Ishikawa (cell line): ENCODE measurements around the gene ASB13.

Experiments used
- CEBPB ChIP-seq: IDR thresholded peaks from 2 replicates; pipeline ENCODE4 v1.6.1; 2012
- CREB1 ChIP-seq: IDR thresholded peaks from 2 replicates; pipeline ENCODE4 v1.6.1; 2012; ENCODE audit warnings: low read depth
- EGR1 ChIP-seq: IDR thresholded peaks from 2 replicates; pipeline ENCODE4 v1.6.1; 2012
- EP300 ChIP-seq: IDR thresholded peaks from 2 replicates; pipeline ENCODE4 v1.6.1; 2012; ENCODE audit warnings: borderline replicate concordance
- FOXM1 ChIP-seq: IDR thresholded peaks from 2 replicates; pipeline ENCODE4 v1.6.1; 2012; ENCODE audit warnings: low read depth, borderline replicate concordance
- RAD21 ChIP-seq: IDR thresholded peaks from 2 replicates; pipeline ENCODE4 v1.6.1; 2012; ENCODE audit warnings: low read depth
- TCF12 ChIP-seq: IDR thresholded peaks from 2 replicates; pipeline ENCODE4 v1.6.1; 2012; ENCODE audit warnings: low read depth
- ZBTB7A ChIP-seq: IDR thresholded peaks from 2 replicates; pipeline ENCODE4 v1.6.1; 2012; ENCODE audit warnings: low read depth
- TF ChIP-seq, protein P1 (sequence below): IDR thresholded peaks from 2 replicates; pipeline ENCODE4 v1.6.1; 2012; ENCODE audit warnings: low read depth, mild to moderate bottlenecking
- TF ChIP-seq, protein P2 (sequence below): IDR thresholded peaks from 2 replicates; pipeline ENCODE4 v1.6.1; 2012

DNA sequence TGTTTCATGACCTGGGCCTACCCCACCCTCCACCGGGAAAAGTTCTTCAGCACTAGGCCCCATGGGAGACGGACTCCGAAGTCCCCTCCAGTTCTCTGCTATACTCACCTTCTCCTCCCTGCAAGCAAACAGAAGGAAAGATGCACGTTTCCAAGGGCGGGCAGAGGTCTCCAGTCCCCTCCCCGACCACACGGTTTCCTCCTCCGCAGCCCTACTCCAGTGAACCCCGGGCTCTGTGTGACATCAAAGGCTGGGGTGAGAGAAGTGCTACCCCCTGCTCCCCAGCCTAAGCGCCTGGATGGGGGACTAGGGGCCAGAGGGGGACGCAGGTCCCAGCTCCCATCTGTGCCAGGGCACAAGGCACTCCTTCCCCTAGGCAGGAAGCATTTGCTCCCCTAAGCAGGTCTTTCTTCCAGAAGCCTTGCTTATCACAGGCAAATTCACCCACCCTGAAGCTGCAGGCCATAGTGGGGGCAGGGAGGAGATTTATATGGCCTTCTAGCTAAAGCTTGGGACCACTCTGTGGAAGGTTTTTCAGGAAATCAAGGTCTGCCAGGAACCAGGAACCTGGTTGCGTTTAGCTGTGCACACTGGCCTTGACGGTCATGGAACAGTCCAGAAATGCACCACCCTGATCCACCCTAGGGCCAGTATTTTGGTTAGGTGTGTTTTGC, 52.8 kb downstream of the ASB13 start:
- TF ChIP-seq EGR1 (no peak), CEBPB (no peak), FOXM1 (no peak), ZBTB7A (no peak), EP300 (no peak), CREB1 (no peak), RAD21 (no peak), TCF12 (no peak)
- TF ChIP-seq, protein P1, sequence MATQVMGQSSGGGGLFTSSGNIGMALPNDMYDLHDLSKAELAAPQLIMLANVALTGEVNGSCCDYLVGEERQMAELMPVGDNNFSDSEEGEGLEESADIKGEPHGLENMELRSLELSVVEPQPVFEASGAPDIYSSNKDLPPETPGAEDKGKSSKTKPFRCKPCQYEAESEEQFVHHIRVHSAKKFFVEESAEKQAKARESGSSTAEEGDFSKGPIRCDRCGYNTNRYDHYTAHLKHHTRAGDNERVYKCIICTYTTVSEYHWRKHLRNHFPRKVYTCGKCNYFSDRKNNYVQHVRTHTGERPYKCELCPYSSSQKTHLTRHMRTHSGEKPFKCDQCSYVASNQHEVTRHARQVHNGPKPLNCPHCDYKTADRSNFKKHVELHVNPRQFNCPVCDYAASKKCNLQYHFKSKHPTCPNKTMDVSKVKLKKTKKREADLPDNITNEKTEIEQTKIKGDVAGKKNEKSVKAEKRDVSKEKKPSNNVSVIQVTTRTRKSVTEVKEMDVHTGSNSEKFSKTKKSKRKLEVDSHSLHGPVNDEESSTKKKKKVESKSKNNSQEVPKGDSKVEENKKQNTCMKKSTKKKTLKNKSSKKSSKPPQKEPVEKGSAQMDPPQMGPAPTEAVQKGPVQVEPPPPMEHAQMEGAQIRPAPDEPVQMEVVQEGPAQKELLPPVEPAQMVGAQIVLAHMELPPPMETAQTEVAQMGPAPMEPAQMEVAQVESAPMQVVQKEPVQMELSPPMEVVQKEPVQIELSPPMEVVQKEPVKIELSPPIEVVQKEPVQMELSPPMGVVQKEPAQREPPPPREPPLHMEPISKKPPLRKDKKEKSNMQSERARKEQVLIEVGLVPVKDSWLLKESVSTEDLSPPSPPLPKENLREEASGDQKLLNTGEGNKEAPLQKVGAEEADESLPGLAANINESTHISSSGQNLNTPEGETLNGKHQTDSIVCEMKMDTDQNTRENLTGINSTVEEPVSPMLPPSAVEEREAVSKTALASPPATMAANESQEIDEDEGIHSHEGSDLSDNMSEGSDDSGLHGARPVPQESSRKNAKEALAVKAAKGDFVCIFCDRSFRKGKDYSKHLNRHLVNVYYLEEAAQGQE = no peak
- TF ChIP-seq, protein P2, sequence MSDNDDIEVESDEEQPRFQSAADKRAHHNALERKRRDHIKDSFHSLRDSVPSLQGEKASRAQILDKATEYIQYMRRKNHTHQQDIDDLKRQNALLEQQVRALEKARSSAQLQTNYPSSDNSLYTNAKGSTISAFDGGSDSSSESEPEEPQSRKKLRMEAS = no peak
